ENCODE data around the gene PPP3CA. TPM values are rescaled to one million over a fixed set of nuclear protein-coding genes. Genes with fewer than 3 reads are reported as not detected.

PPP3CA gene
- total RNA-seq, 4 donors from 2014 or later: 32.7 to 45.1 (median 44.0) TPM

DNA sequence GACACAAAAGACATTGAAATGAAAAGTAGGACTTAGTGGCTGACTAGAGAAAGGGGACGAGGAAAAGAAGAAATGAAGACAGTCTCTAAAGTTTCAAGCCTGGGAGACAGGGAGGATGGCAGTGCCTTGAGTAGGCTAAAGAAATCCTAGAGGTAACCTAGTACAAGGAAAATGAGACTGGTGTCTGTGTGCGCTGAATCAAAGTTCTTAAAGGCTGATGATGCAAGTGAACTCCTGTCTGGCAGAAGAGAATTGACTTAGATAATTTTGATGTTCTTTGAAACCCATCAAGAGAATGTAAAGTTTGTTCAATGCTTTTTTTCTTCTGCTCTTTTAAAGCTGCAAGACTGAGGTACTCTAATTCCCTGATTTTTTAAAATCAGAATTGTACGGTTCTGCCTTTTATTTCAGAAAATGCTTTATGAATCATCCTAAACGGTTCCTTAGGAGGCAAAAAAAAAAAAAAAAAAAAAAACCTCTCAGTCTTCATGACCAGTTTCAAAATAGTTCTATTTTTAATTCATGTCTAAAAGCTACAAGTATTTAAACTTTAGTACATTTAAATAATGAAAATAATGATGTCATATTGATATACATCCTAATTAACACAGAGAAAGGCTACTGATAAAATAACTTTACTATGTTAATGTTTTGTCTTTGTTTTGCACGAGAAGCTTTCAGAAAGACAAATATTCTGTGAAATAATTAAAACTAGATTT lies 189.8 kb downstream of the PPP3CA start:
- Histone ChIP-seq H3K36me3 (no peaks in the 10 kb centered on the region), H3K4me3 (no peak overlapping the region), H3K27me3 (no peaks in the 10 kb centered on the region), H3K9me3 (no peaks in the 10 kb centered on the region), H3K4me1 (peaks cover 0 to 48% (median 7%) of the 10 kb centered on the region in 4 donors), H3K27ac (peak overlapping the region in 2 of 4 donors; percentile 24 to 25)
- DNase-seq (ENCODE audit: low spot score in 2 of 2): no peak
- 59 to 61% methylated on average over 5 of the region's 5 CpGs for WGBS, 2 donors
- TF ChIP-seq EP300 (IDR thresholded peaks at IDR 0.05) (no peak), POLR2A (IDR thresholded peaks at IDR 0.05) (no peak)
- TF ChIP-seq, protein P1, sequence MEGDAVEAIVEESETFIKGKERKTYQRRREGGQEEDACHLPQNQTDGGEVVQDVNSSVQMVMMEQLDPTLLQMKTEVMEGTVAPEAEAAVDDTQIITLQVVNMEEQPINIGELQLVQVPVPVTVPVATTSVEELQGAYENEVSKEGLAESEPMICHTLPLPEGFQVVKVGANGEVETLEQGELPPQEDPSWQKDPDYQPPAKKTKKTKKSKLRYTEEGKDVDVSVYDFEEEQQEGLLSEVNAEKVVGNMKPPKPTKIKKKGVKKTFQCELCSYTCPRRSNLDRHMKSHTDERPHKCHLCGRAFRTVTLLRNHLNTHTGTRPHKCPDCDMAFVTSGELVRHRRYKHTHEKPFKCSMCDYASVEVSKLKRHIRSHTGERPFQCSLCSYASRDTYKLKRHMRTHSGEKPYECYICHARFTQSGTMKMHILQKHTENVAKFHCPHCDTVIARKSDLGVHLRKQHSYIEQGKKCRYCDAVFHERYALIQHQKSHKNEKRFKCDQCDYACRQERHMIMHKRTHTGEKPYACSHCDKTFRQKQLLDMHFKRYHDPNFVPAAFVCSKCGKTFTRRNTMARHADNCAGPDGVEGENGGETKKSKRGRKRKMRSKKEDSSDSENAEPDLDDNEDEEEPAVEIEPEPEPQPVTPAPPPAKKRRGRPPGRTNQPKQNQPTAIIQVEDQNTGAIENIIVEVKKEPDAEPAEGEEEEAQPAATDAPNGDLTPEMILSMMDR (IDR thresholded peaks at IDR 0.05): no peak

DNA sequence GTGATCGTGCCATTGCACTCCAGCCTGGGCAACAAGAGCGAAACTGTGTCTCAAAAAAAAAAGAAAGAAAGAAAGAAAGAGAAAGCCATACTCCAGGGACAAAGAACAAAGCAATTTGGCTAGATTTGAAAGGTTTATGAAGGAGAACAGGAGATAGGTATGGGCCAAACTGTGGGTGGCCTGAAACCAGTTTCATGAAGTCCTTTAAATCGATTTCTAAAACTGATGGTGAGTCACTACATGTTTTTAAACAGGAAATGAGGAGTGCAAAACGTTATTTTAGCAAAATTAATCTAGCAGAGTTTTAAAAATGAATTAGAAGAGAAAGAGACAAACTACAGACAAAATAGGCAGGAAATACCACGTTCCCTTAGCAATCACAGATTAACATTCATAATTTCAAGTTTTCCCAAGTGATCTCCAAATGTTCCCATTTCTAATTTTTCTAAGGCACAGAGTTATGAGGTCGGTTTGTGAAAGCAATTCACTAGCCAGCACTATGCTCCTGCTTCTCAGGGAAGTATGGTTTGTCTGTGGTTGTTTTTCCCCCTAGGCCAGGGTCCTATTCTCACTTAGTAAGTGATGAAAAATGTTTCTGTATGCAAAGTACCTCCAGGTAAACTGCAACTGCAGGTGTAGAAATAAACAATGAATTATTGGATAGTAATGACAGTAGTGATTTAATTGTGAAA lies 190.6 kb downstream of the PPP3CA start:
- no peak for DNase-seq (ENCODE audit: low spot score in 2 of 2)
- Histone ChIP-seq H3K4me1 (peaks cover 0 to 48% (median 7%) of the 10 kb centered on the region in 4 donors), H3K9me3 (no peaks in the 10 kb centered on the region), H3K27me3 (no peaks in the 10 kb centered on the region), H3K27ac (peak overlapping the region in 3 of 4 donors; percentile 24 to 31 (median 25)), H3K36me3 (no peaks in the 10 kb centered on the region), H3K4me3 (no peak overlapping the region)
- 65% methylated on average over 6 of the region's 6 CpGs for WGBS, 2 donors
- TF ChIP-seq, protein P1 (IDR thresholded peaks at IDR 0.05): no peak
- no peak for TF ChIP-seq POLR2A (IDR thresholded peaks at IDR 0.05)
- TF ChIP-seq EP300 (IDR thresholded peaks at IDR 0.05): no peak

DNA sequence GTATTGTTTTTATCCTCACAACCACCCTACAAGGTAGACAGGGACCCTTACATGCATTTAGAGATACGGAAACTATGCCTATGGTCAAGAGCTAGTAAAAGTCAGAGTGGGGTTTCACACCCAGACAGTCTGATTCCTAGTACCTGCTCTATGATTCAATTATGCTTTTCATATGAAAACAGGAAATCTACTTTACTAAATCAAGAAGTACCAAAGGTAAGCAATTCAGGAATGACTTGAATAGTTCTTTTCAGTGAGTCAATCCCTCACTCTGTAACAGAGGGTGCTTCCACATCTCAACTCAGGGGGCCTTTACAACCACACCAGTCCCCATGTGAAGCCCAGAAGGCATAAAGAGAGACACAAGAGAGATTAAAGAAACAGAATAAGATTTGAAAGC lies 191.4 kb downstream of the PPP3CA start:
- Histone ChIP-seq H3K4me1 (peaks cover 0 to 48% (median 7%) of the 10 kb centered on the region in 4 donors), H3K4me3 (no peak overlapping the region), H3K27me3 (no peaks in the 10 kb centered on the region), H3K27ac (peak overlapping the region in 1 of 4 donors; percentile 31), H3K36me3 (no peaks in the 10 kb centered on the region), H3K9me3 (no peaks in the 10 kb centered on the region)
- 91 to 97% methylated on average over 1 of the region's 1 CpG for WGBS, 2 donors
- TF ChIP-seq POLR2A (IDR thresholded peaks at IDR 0.05): no peak
- TF ChIP-seq EP300 (IDR thresholded peaks at IDR 0.05): no peak
- TF ChIP-seq, protein P1 (IDR thresholded peaks at IDR 0.05): no peak
- DNase-seq (ENCODE audit: low spot score in 2 of 2): no peak

DNA sequence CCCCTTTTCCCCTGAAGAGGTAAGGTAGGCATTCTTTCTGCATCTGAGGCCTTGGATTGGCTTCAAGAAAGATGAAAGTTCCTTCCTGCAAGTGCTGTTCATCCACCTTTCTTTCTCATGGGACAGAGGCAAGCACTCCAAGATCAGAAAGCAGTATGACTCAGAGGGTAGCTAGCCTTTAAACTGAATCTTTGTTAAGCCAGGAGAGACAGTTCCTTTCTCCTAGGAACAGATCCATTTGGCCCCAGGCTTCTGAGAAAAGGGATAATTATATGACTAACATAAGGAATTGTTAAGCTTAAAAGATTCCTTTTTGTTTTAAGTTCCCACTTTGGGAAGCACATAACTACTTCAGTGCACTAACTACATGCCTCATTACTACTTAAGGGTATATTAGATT lies 192.0 kb downstream of the PPP3CA start:
- TF ChIP-seq, protein P1 (IDR thresholded peaks at IDR 0.05): no peak
- TF ChIP-seq POLR2A (IDR thresholded peaks at IDR 0.05): no peak
- TF ChIP-seq EP300 (IDR thresholded peaks at IDR 0.05): no peak
- no peak for DNase-seq (ENCODE audit: low spot score in 2 of 2)
- no peak overlapping the region for H3K27ac ChIP-seq

DNA sequence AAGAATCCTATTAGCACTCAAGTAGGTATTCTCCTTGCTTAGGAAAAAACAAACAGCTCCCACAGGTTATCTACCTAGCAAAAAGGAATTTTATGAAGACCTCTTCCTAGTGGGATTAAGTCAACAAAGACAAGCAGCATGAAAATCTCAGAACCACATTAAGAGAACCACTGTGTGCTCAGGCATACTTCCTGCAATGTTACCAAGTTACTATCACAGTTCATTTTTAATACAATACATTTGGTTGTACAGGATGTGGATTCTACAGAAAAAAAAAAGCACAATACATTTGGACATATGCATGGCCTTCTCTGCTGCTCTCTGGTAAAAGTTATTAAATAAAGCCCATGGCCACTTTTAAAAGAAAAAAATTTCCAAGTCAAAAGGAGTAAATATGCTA lies 193.7 kb downstream of the PPP3CA start:
- Histone ChIP-seq H3K9me3 (no peaks in the 10 kb centered on the region), H3K4me1 (peaks cover 0 to 47% (median 7%) of the 10 kb centered on the region in 4 donors), H3K36me3 (no peaks in the 10 kb centered on the region), H3K27ac (no peak overlapping the region), H3K4me3 (no peak overlapping the region), H3K27me3 (no peaks in the 10 kb centered on the region)
- DNase-seq (ENCODE audit: low spot score in 2 of 2): no peak
- TF ChIP-seq EP300 (IDR thresholded peaks at IDR 0.05) (no peak), POLR2A (IDR thresholded peaks at IDR 0.05) (no peak)
- TF ChIP-seq, protein P1 (IDR thresholded peaks at IDR 0.05): no peak

More for the DNA sequence above, 192.0 kb downstream of the PPP3CA start:
- H3K9me3 ChIP-seq: no peaks in the 10 kb centered on the region
- H3K36me3 ChIP-seq: no peaks in the 10 kb centered on the region
- no peaks in the 10 kb centered on the region for H3K27me3 ChIP-seq
- H3K4me3 ChIP-seq: no peak overlapping the region
- peaks cover 0 to 52% (median 7%) of the 10 kb centered on the region in 4 donors for H3K4me1 ChIP-seq

Data from tibial nerve (tissue), 4 donors.